CD4-positive, alpha-beta memory T cell (primary cell): Measurements from ENCODE around the gene RUNDC1. TPM values are rescaled to one million over a fixed set of nuclear protein-coding genes. Genes with fewer than 3 reads are reported as not detected.

Experiments
- polyA plus RNA-seq, 2 donors: library from polyadenylated mRNA; unstranded; fragments of 300-500 nt; fragmentation: Illumina TruSeq; gene quantifications; one replicate each; pipeline ENCODE4 v1.2.3, GENCODE V29; 2021
- total RNA-seq, 2 experiments: library from RNA; stranded (reverse); gene quantifications; one replicate each; pipeline ENCODE4 v1.2.3, GENCODE V29; 2021

RUNDC1 gene
- total and polyA plus RNA-seq, 4 experiments from 2014 or later: 12.8 to 25.5 (median 20.9) TPM

Other genes starting within 250 kb of the RUNDC1 start
- gene EZH1, start 235.5 kb upstream of the RUNDC1 start, total RNA-seq: 100 to 1,000 TPM; 184 to 192 TPM
- 10 to 100 TPM; 20.1 to 38.6 TPM for gene EZH1, start 235.5 kb upstream of the RUNDC1 start, polyA plus RNA-seq
- not detected for gene RAMP2, start 219.3 kb upstream of the RUNDC1 start, total RNA-seq
- gene RAMP2, start 219.3 kb upstream of the RUNDC1 start, polyA plus RNA-seq: not detected
- 10 to 100 TPM; 39.3 to 43.6 TPM for gene VPS25, start 207.1 kb upstream of the RUNDC1 start, total RNA-seq
- gene VPS25, start 207.1 kb upstream of the RUNDC1 start, polyA plus RNA-seq: 10 to 100 TPM; 39.8 to 63.3 TPM
- under 1 TPM; 0.14 to 0.41 TPM for gene WNK4, start 200.0 kb upstream of the RUNDC1 start, total RNA-seq
- not detected for gene WNK4, start 200.0 kb upstream of the RUNDC1 start, polyA plus RNA-seq
- 10 to 100 TPM; 27.7 to 30.1 TPM for gene COA3, start 181.9 kb upstream of the RUNDC1 start, total RNA-seq
- 100 to 1,000 TPM; 110 to 153 TPM for gene COA3, start 181.9 kb upstream of the RUNDC1 start, polyA plus RNA-seq
- gene CNTD1, start 181.7 kb upstream of the RUNDC1 start, total RNA-seq: not detected
- under 1 TPM; 0.22 to 0.43 TPM for gene CNTD1, start 181.7 kb upstream of the RUNDC1 start, polyA plus RNA-seq
- 100 to 1,000 TPM; 103 to 104 TPM for gene BECN1, start 156.3 kb upstream of the RUNDC1 start, total RNA-seq
- 100 to 1,000 TPM; 135 to 190 TPM for gene BECN1, start 156.3 kb upstream of the RUNDC1 start, polyA plus RNA-seq
- gene PSME3, start 147.2 kb upstream of the RUNDC1 start, total RNA-seq: 10 to 100 TPM; 65.1 to 69.9 TPM
- 100 to 1,000 TPM; 125 to 171 TPM for gene PSME3, start 147.2 kb upstream of the RUNDC1 start, polyA plus RNA-seq
- 1 to 10 TPM; 2.7 TPM for gene AOC2, start 136.0 kb upstream of the RUNDC1 start, total RNA-seq
- under 1 TPM in 1 of 2 donors, not detected in 1; 0.17 TPM for gene AOC2, start 136.0 kb upstream of the RUNDC1 start, polyA plus RNA-seq
- gene AOC3, start 129.4 kb upstream of the RUNDC1 start, total RNA-seq: 1 to 10 TPM in 1 of 2 experiments, under 1 TPM in 1; 0.58 to 1.2 TPM
- not detected for gene AOC3, start 129.4 kb upstream of the RUNDC1 start, polyA plus RNA-seq
- not detected for gene G6PC1, start 79.8 kb upstream of the RUNDC1 start, total RNA-seq
- not detected for gene G6PC1, start 79.8 kb upstream of the RUNDC1 start, polyA plus RNA-seq
- 10 to 100 TPM; 53.0 to 55.6 TPM for gene AARSD1, start 16.1 kb upstream of the RUNDC1 start, total RNA-seq
- 10 to 100 TPM; 37.7 to 42.6 TPM for gene AARSD1, start 16.1 kb upstream of the RUNDC1 start, polyA plus RNA-seq
- gene PTGES3L, start 485 bp upstream of the RUNDC1 start, total RNA-seq: under 1 TPM; 0.20 to 0.30 TPM
- under 1 TPM in 1 of 2 donors, not detected in 1; 0.52 TPM for gene PTGES3L, start 485 bp upstream of the RUNDC1 start, polyA plus RNA-seq
- 1,000 to 10,000 TPM; 1,574 to 1,622 TPM for gene RPL27, start 17.9 kb downstream of the RUNDC1 start, total RNA-seq
- 1,000 to 10,000 TPM; 1,528 to 2,293 TPM for gene RPL27, start 17.9 kb downstream of the RUNDC1 start, polyA plus RNA-seq
- 10 to 100 TPM; 33.1 to 40.3 TPM for gene IFI35, start 26.2 kb downstream of the RUNDC1 start, total RNA-seq
- 10 to 100 TPM; 55.4 to 66.2 TPM for gene IFI35, start 26.2 kb downstream of the RUNDC1 start, polyA plus RNA-seq
- 10 to 100 TPM; 61.5 to 67.5 TPM for gene VAT1, start 41.8 kb downstream of the RUNDC1 start, total RNA-seq
- 10 to 100 TPM; 52.6 to 66.2 TPM for gene VAT1, start 41.8 kb downstream of the RUNDC1 start, polyA plus RNA-seq
- gene RND2, start 44.7 kb downstream of the RUNDC1 start, total RNA-seq: under 1 TPM; 0.28 to 0.29 TPM
- gene RND2, start 44.7 kb downstream of the RUNDC1 start, polyA plus RNA-seq: under 1 TPM; 0.13 to 0.26 TPM
- 1 to 10 TPM; 4.8 to 6.0 TPM for gene BRCA1, start 144.8 kb downstream of the RUNDC1 start, total RNA-seq
- gene BRCA1, start 144.8 kb downstream of the RUNDC1 start, polyA plus RNA-seq: 1 to 10 TPM; 1.1 TPM
- 10 to 100 TPM; 90.3 to 93.2 TPM for gene NBR1, start 190.6 kb downstream of the RUNDC1 start, total RNA-seq
- 10 to 100 TPM; 66.1 to 76.3 TPM for gene NBR1, start 190.6 kb downstream of the RUNDC1 start, polyA plus RNA-seq
- gene TMEM106A, start 231.3 kb downstream of the RUNDC1 start, total RNA-seq: 10 to 100 TPM; 12.5 to 12.8 TPM
- 1 to 10 TPM; 1.5 to 3.5 TPM for gene TMEM106A, start 231.3 kb downstream of the RUNDC1 start, polyA plus RNA-seq
- gene CCDC200, start 248.1 kb downstream of the RUNDC1 start, total RNA-seq: 1 to 10 TPM; 1.3 to 2.1 TPM
- gene CCDC200, start 248.1 kb downstream of the RUNDC1 start, polyA plus RNA-seq: under 1 TPM in 1 of 2 donors, not detected in 1; 0.70 TPM